ENCODE measurements around the gene CDK6.

GRCh38 chr7:92669616-92670165 is 166.7 kb downstream of the CDK6 start:
- no peak for TF ChIP-seq POLR2A (IDR thresholded peaks at IDR 0.05)
- TF ChIP-seq, protein P1, sequence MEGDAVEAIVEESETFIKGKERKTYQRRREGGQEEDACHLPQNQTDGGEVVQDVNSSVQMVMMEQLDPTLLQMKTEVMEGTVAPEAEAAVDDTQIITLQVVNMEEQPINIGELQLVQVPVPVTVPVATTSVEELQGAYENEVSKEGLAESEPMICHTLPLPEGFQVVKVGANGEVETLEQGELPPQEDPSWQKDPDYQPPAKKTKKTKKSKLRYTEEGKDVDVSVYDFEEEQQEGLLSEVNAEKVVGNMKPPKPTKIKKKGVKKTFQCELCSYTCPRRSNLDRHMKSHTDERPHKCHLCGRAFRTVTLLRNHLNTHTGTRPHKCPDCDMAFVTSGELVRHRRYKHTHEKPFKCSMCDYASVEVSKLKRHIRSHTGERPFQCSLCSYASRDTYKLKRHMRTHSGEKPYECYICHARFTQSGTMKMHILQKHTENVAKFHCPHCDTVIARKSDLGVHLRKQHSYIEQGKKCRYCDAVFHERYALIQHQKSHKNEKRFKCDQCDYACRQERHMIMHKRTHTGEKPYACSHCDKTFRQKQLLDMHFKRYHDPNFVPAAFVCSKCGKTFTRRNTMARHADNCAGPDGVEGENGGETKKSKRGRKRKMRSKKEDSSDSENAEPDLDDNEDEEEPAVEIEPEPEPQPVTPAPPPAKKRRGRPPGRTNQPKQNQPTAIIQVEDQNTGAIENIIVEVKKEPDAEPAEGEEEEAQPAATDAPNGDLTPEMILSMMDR (IDR thresholded peaks at IDR 0.05): no peak

Measured in stomach (tissue), 4 donors.